GM12878 (cell line): ENCODE measurements around the gene SSRP1. TPM values are rescaled to one million over a fixed set of nuclear protein-coding genes. Genes with fewer than 3 reads are reported as not detected.

Experiments
- ATAC-seq: fragments of 200-7000 bp; cut with Tn5 transposase; 3 replicates; pipeline ENCODE4 v1.9.1; 2020; ENCODE audit warnings: mild to moderate bottlenecking, moderate library complexity
- BruUV-seq: library from RNA; stranded (reverse); fragments of 400-500 nt; replicated peaks from 2 replicates; lab custom pipeline; 2021; lab: Mats Ljungman, UMichigan
- CTCF ChIA-PET: fragments of 300-600 bp; sonication (Branson Sonifier 250); formaldehyde crosslinking; extraction: SDS; loops from one replicate; lab custom pipeline; 2021; ENCODE audit warnings: inconsistent platforms; lab: Yijun Ruan, JAX
- POLR2A ChIA-PET: fragments of 350-600 bp; formaldehyde crosslinking; extraction: SDS; loops from one replicate; lab custom pipeline; 2021; ENCODE audit warnings: inconsistent platforms; lab: Charles Lee
- RAD21 ChIA-PET: fragments of 300-600 bp; sonication (Branson Sonifier 250); formaldehyde crosslinking; loops from one replicate; lab custom pipeline; 2023; ENCODE audit warnings: antibody characterized with exemption; ENCODE audit not compliant: unreplicated experiment; lab: Charles Lee
- SMC1A ChIA-PET: fragments of 300-600 bp; sonication (Branson Sonifier 250); formaldehyde crosslinking; loops from one replicate; lab custom pipeline; 2023; ENCODE audit not compliant: unreplicated experiment, uncharacterized antibody; lab: Charles Lee
- DNase-seq: peaks from one replicate; pipeline ENCODE4 v3.0.0-alpha.2; 2011; ENCODE audit warnings: low read depth, low spot score
- FAIRE-seq: peaks from 3 replicates; lab custom pipeline; 2011; peaks lifted over from hg19 to GRCh38; lab: Jason Lieb, UNC
- H2AFZ ChIP-seq: 2 replicates; pipeline ENCODE4 v1.6.0; 2011; ENCODE audit warnings: low read depth, low read length, control low read depth; ENCODE audit not compliant: control insufficient read depth
- H3K27ac ChIP-seq: 2 replicates; pipeline ENCODE4 v1.5.1; 2011; ENCODE audit warnings: control low read depth; ENCODE audit not compliant: control insufficient read depth, insufficient read depth
- H3K27me3 ChIP-seq, 2 experiments: replicated peaks in 1 of 2; 2 replicates each; pipeline versions ENCODE4 v1.6.0 to v1.6.1; 2011; ENCODE audit warnings: low read length in 1 of 2; ENCODE audit not compliant: control insufficient read depth in 2 of 2, insufficient read depth in 2 of 2
- H3K36me3 ChIP-seq, 2 experiments: 2 replicates each; pipeline ENCODE4 v1.5.1; 2011; ENCODE audit warnings: low read length in 1 of 2; ENCODE audit not compliant: control insufficient read depth in 2 of 2, insufficient read depth in 2 of 2
- H3K4me1 ChIP-seq: 2 replicates; pipeline ENCODE4 v1.6.1; 2011; ENCODE audit warnings: mild to moderate bottlenecking, low read length, moderate library complexity, mixed read lengths; ENCODE audit not compliant: control insufficient read depth, insufficient read depth
- H3K4me2 ChIP-seq: 2 replicates; pipeline ENCODE4 v1.6.0; 2011; ENCODE audit warnings: control low read depth; ENCODE audit not compliant: control insufficient read depth, insufficient read depth
- H3K4me3 ChIP-seq: fragments of 200-600 bp; sonication (generic); 2 replicates; pipeline ENCODE4 v1.5.1; 2016
- H3K79me2 ChIP-seq: 2 replicates; pipeline ENCODE4 v1.6.0; 2011; ENCODE audit warnings: low read length; ENCODE audit not compliant: control insufficient read depth, insufficient read depth
- H3K9ac ChIP-seq: 2 replicates; pipeline ENCODE4 v1.8.0; 2011; ENCODE audit warnings: low read length, control low read depth, mixed read lengths; ENCODE audit not compliant: control insufficient read depth, insufficient read depth
- H3K9me3 ChIP-seq: replicated peaks from 3 replicates; pipeline ENCODE4 v1.5.1; 2011; ENCODE audit warnings: mild to moderate bottlenecking, low read length; ENCODE audit not compliant: control insufficient read depth, insufficient read depth
- H4K20me1 ChIP-seq: 2 replicates; pipeline ENCODE4 v1.6.0; 2011; ENCODE audit not compliant: control insufficient read depth, insufficient read depth
- CREM ChIP-seq: IDR thresholded peaks from 2 replicates; pipeline ENCODE4 v1.6.1; 2014; ENCODE audit warnings: antibody characterized with exemption, low read depth
- EGR1 ChIP-seq, 2 experiments: IDR thresholded peaks; 1 replicate in 1 of 2; 2 replicates in 1 of 2; pipeline ENCODE4 v1.6.1; 2011 to 2012; ENCODE audit warnings: low read depth in 2 of 2, low read length in 2 of 2, borderline replicate concordance in 1 of 2, mild to moderate bottlenecking in 1 of 2, moderate library complexity in 1 of 2
- IRF3 ChIP-seq: fragments of 450-650 bp; IDR thresholded peaks from 2 replicates; pipeline ENCODE4 v1.6.1; 2014; ENCODE audit warnings: mild to moderate bottlenecking
- JUNB ChIP-seq: IDR thresholded peaks from 2 replicates; pipeline ENCODE4 v1.6.1; 2016; ENCODE audit warnings: antibody characterized with exemption, mild to moderate bottlenecking
- MTA3 ChIP-seq: IDR thresholded peaks from 2 replicates; pipeline ENCODE4 v1.6.1; 2012; ENCODE audit warnings: low read length, inconsistent platforms, borderline replicate concordance
- MXI1 ChIP-seq: fragments of 150-350 bp; IDR thresholded peaks from 2 replicates; pipeline ENCODE4 v1.6.1; 2011; ENCODE audit warnings: low read depth, mild to moderate bottlenecking, inconsistent platforms, low read length, improper control_type of control experiment
- PAX8 ChIP-seq: fragments of 450-650 bp; IDR thresholded peaks from 2 replicates; pipeline ENCODE4 v1.6.1; 2017; ENCODE audit warnings: mild to moderate bottlenecking, moderate library complexity
- RAD51 ChIP-seq: fragments of 450-650 bp; IDR thresholded peaks from 2 replicates; pipeline ENCODE4 v1.6.1; 2016; ENCODE audit warnings: moderate library complexity, mild to moderate bottlenecking, inconsistent platforms
- WGBS: methylation state at CpG from one replicate; pipeline ENCODE4 v1.1.6; 2016; ENCODE audit warnings: low lambda C conversion rate; ENCODE audit not compliant: insufficient replicate concordance, insufficient coverage; ENCODE audit errors: missing lambda C conversion rate; 5-methylcytosine and 5-hydroxymethylcytosine counted together
- in situ Hi-C: fragments of 300-500 bp; cut with MboI; formaldehyde crosslinking; loops from 9 replicates; pipeline ENCODE4 v1.14.3; 2018; ENCODE audit warnings: mixed read lengths
- intact Hi-C: fragments of 100-400 bp; cut with micrococcal nuclease; formaldehyde crosslinking; loops from one replicate; pipeline ENCODE4 v1.14.2; 2022; ENCODE audit not compliant: unreplicated experiment
- polyA plus RNA-seq, 11 experiments: library from polyadenylated mRNA; depleted of rRNA in 4 of 11; unstranded in 6 of 11; stranded (reverse) in 5 of 11; fragments of >200 nt; fragmentation: Nextera tagmentation in 4 of 11; fragmentation: Illumina TruSeq in 1 of 11; extraction: Ambion mirVana in 4 of 11; extraction: Trizol in 1 of 11; gene quantifications; 1 replicate in 1 of 11; 2 replicates in 10 of 11; pipeline versions ENCODE4 v1.2.1 to v1.2.3, GENCODE V29; 2011 to 2016; ENCODE audit warnings: inconsistent platforms in 2 of 11, missing spikeins in 2 of 11, low read depth in 1 of 11
- total RNA-seq, 4 experiments: library from RNA; depleted of rRNA in 3 of 4; stranded (reverse); fragments of >200 nt in 3 of 4; fragmentation: Illumina TruSeq in 1 of 4; extraction: Trizol in 1 of 4; gene quantifications; 2 replicates each; pipeline versions ENCODE4 v1.2.1 to v1.2.3, GENCODE V29; 2013 to 2021

The SSRP1 gene
- total and polyA plus RNA-seq, 10 of the 15 experiments (the other 5 are each of a cell fraction or from before 2014, with no cell fraction given), result 73.6 to 279 (median 138) TPM

GRCh38 chr11:57364851-57365660 lies 29.4 kb upstream of the SSRP1 start:
- DNase-seq, result no peak
- H4K20me1 ChIP-seq, result no peaks in the 10 kb centered on the region
- H3K4me1 ChIP-seq, result no peaks in the 10 kb centered on the region
- H3K27ac ChIP-seq, result no peak overlapping the region
- 31% methylated on average over 9 of the region's 9 CpGs for WGBS
- H3K9me3 ChIP-seq, result no peaks in the 10 kb centered on the region
- in situ Hi-C loops, result no loop called here
- H3K4me3 ChIP-seq, result no peak overlapping the region
- no peak for FAIRE-seq
- no peak overlapping the region for H3K4me2 ChIP-seq
- H2AFZ ChIP-seq, result no peak overlapping the region
- ChIA-PET POLR2A (no interaction called here), CTCF (no interaction called here), RAD21 (no interaction called here), SMC1A (interaction anchor here (1.0 kb wide), 1 partner anchor 12 kb away, joined by 3 read pairs; no protein-coding TSS in a partner anchor)
- TF ChIP-seq MXI1, result no peak
- no TSS peak for BruUV-seq
- H3K9ac ChIP-seq, result no peak overlapping the region
- H3K36me3 ChIP-seq, result no peaks in the 10 kb centered on the region
- H3K79me2 ChIP-seq, result no peaks in the 10 kb centered on the region
- H3K27me3 ChIP-seq, result peaks cover 0 to 3% of the 10 kb centered on the region in 2 experiments; a peak in 2 of 4 replicates
- intact Hi-C loops, result no loop called here
- no peak for ATAC-seq

DNA sequence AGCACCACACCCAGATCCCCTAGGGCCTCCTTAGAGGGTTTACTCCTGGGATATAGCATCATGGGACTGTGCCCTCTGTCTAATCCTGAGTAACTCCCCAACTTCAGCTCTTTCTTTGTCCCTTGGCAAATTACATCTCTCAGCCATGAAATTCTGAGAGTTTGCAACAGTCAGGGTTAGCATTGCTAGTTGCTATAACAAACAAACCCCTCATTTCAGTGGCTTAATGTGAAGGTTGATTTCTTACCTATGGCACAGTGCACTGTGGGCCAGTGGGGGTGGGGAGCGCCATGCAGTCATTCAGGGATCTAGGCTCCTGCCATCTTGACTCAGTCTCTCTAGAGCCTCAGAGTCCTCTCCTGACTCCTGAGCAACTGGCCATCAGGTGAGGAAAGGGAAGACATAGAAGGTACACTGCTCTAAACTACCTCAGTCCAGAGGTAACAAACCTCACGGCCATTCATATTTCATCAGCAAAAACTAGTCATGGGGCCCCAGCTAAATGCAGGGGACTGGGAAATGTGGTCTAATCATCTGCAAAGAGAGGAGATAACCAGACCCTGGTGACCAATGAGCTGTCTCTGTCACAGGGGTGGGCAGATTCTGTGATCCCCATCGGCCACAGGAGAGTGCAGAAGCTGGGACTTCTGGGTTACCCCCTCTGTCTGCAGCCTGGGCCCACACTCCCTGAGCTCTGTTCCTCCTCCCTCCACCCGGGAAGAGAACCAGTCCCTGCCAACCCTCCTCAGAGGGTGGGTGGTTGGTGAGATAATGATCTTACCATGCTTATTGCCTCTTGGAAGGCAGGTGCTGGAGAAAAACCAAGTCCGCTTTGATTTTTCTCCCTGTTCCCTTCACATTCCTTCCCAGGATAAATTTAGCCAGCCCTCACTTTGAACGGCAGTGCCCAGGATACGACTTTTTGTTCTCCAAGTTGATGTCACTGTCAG lies 27.7 kb upstream of the SSRP1 start:
- in situ Hi-C loops, result no loop called here
- TF ChIP-seq MTA3, result no peak
- no peak for TF ChIP-seq IRF3
- no peak for TF ChIP-seq EGR1 (IDR thresholded peaks at IDR 0.05; ENCODE audit: borderline replicate concordance in 1 of 2, low read depth in 2 of 2, low read length in 2 of 2)
- TF ChIP-seq RAD51, result no peak
- TF ChIP-seq CREM, result no peak
- TF ChIP-seq PAX8, result no peak
- no peak for TF ChIP-seq JUNB

More for the DNA sequence above, 27.7 kb upstream of the SSRP1 start:
- ATAC-seq, result no peak
- Histone ChIP-seq H3K79me2 (no peaks in the 10 kb centered on the region), H3K9ac (no peak overlapping the region), H3K4me2 (no peak overlapping the region), H3K4me3 (no peak overlapping the region), H3K9me3 (no peaks in the 10 kb centered on the region), H3K4me1 (no peaks in the 10 kb centered on the region), H3K36me3 (no peaks in the 10 kb centered on the region), H3K27me3 (peaks cover 0 to 3% of the 10 kb centered on the region in 2 experiments; a peak in 2 of 4 replicates), H2AFZ (no peak overlapping the region), H3K27ac (no peak overlapping the region), H4K20me1 (no peaks in the 10 kb centered on the region)
- ChIA-PET CTCF (interaction anchor here (1.2 to 1.4 kb wide), 2 partner anchors 16 to 163 kb away, joined by 3 to 4 read pairs; no protein-coding TSS in a partner anchor), SMC1A (interaction anchor here (1.2 to 1.5 kb wide), 3 partner anchors 11 to 130 kb away, joined by 3 to 4 read pairs (median 4); no protein-coding TSS in a partner anchor), RAD21 (no interaction called here), POLR2A (no interaction called here)
- no TSS peak for BruUV-seq
- FAIRE-seq, result no peak
- intact Hi-C loops, result no loop called here
- 11% methylated on average over 7 of the region's 7 CpGs for WGBS
- DNase-seq, result no peak
